ENCODE measurements around the gene RAB20. TPM values are rescaled to one million over a fixed set of nuclear protein-coding genes. Genes with fewer than 3 reads are reported as not detected.

RAB20 gene
- total RNA-seq, 1 experiment from 2014 or later: 14.3 TPM

GRCh38 chr13:110516500-110516899 is 45.0 kb downstream of the RAB20 start:
- TF ChIP-seq CREM (CRISPR knock-in tag; IDR thresholded peaks at IDR 0.05): no peak
- TF ChIP-seq ZNF671 (CRISPR knock-in tag; IDR thresholded peaks at IDR 0.05): no peak
- no peak for TF ChIP-seq ZNF532 (CRISPR knock-in tag; IDR thresholded peaks at IDR 0.05; ENCODE audit: borderline replicate concordance)
- no peak for TF ChIP-seq ERG (CRISPR knock-in tag; IDR thresholded peaks at IDR 0.05)
- no peak for TF ChIP-seq ATF6 (CRISPR knock-in tag; IDR thresholded peaks at IDR 0.05)
- no peak for TF ChIP-seq JAZF1 (CRISPR knock-in tag; IDR thresholded peaks at IDR 0.05)
- TF ChIP-seq AR (CRISPR knock-in tag; IDR thresholded peaks at IDR 0.05): no peak
- TF ChIP-seq IRF2 (CRISPR knock-in tag; IDR thresholded peaks at IDR 0.05; ENCODE audit: borderline replicate concordance, low read depth): no peak
- no peak for TF ChIP-seq GTF2I (CRISPR knock-in tag; conservative IDR thresholded peaks at IDR 0.05)
- no peak for TF ChIP-seq ZNF219 (CRISPR knock-in tag; IDR thresholded peaks at IDR 0.05; ENCODE audit: borderline replicate concordance)
- no peak for TF ChIP-seq PRDM15 (CRISPR knock-in tag; IDR thresholded peaks at IDR 0.05)
- no peak for TF ChIP-seq ZNF317 (CRISPR knock-in tag; IDR thresholded peaks at IDR 0.05; ENCODE audit: borderline replicate concordance, low read depth)
- no peak for TF ChIP-seq MLX (CRISPR knock-in tag; IDR thresholded peaks at IDR 0.05)
- no peak for TF ChIP-seq ELF4 (CRISPR knock-in tag; IDR thresholded peaks at IDR 0.05; ENCODE audit: low read depth)
- TF ChIP-seq EMX1 (CRISPR knock-in tag; IDR thresholded peaks at IDR 0.05): no peak
- TF ChIP-seq USF1 (CRISPR knock-in tag; IDR thresholded peaks at IDR 0.05): no peak
- no peak for TF ChIP-seq ZNF121 (CRISPR knock-in tag; IDR thresholded peaks at IDR 0.05)
- TF ChIP-seq ZNF232 (CRISPR knock-in tag; IDR thresholded peaks at IDR 0.05): no peak
- no peak for TF ChIP-seq RORB (CRISPR knock-in tag; IDR thresholded peaks at IDR 0.05)
- no peak for TF ChIP-seq ETV6 (CRISPR knock-in tag; IDR thresholded peaks at IDR 0.05)
- H3K9me3 Mint-ChIP-seq: no peaks in the 10 kb centered on the region
- no peak for ATAC-seq
- peaks cover 3% of the 10 kb centered on the region; the same call in 1 of the 2 replicates for H3K36me3 Mint-ChIP-seq
- ChIA-PET CTCF (interaction anchor here (1.3 kb wide), 1 partner anchor 20 kb away, joined by 4 read pairs; no protein-coding TSS in a partner anchor), POLR2A (no interaction called here)
- peaks cover 8% of the 10 kb centered on the region; the same call in 1 of the 2 replicates for H3K4me1 Mint-ChIP-seq
- DNase-seq (ENCODE audit: low spot score): no peak
- no peaks in the 10 kb centered on the region for H3K27me3 Mint-ChIP-seq (ENCODE audit: low read depth)
- no peak overlapping the region for H3K4me3 Mint-ChIP-seq
- no peak overlapping the region for H3K27ac Mint-ChIP-seq
